Nucleus accumbens (tissue), 56 donors: Measurements from ENCODE around the gene CXXC5.

Experiments
- DNase-seq, 56 donors: peaks; one replicate each; lab custom pipeline; 2025; lab: John Stamatoyannopoulos, UW

Gene CXXC5

GRCh38 chr5:139676406-139676805 is 28.3 kb downstream of the CXXC5 start:
- DNase-seq = peak in 6 of 56 donors; percentile 24 to 64 (median 52)

- DNase-seq = peak in 55 of 56 donors; percentile 46 to 97 (median 89)
These were observed 29.0 kb downstream of the CXXC5 start for GRCh38 chr5:139676951-139677735.

DNA sequence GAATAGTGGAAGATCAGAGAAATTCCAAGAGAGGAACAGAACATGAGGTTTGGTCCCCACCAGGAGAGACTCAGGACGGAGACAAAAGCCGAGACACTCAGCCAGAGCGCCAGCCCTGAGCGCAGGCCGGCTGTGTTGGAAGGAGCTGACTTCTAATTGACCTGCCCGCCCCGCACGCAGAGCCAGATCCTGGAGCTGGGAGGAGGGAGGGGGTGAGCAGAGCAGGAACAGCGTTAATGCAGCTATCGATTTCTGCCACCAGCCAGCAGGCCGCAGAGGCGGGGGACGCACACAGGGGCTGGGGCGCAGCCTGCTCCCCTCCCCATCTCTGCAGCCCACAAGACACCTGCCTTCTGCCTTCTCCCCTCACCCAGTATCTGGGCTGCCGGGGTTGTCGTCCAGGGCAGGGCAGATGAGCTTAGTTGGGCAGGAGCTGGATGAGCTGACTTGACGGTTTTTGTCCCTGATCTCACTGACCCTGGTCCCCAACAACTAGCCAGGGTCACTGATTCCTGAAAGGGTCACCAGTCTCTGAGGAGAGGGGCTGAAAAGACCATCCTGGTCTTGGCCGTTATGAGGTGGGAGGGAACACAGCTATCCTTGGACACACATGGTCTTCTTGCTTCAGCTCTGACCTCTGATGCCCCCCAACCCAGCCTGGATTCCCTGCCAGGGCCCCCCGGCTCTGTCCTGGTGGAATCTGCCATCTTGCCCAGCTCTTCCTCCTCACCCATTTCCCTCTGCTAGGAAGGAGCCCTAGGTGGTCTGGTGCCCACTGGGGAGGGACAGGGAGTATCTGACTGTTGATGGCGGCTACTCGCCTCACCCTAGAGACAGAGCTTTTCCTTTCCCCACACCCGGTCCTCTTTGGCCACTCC is 29.8 kb downstream of the CXXC5 start:
- peak in 14 of 56 donors; percentile 26 to 74 (median 48) for DNase-seq

DNA sequence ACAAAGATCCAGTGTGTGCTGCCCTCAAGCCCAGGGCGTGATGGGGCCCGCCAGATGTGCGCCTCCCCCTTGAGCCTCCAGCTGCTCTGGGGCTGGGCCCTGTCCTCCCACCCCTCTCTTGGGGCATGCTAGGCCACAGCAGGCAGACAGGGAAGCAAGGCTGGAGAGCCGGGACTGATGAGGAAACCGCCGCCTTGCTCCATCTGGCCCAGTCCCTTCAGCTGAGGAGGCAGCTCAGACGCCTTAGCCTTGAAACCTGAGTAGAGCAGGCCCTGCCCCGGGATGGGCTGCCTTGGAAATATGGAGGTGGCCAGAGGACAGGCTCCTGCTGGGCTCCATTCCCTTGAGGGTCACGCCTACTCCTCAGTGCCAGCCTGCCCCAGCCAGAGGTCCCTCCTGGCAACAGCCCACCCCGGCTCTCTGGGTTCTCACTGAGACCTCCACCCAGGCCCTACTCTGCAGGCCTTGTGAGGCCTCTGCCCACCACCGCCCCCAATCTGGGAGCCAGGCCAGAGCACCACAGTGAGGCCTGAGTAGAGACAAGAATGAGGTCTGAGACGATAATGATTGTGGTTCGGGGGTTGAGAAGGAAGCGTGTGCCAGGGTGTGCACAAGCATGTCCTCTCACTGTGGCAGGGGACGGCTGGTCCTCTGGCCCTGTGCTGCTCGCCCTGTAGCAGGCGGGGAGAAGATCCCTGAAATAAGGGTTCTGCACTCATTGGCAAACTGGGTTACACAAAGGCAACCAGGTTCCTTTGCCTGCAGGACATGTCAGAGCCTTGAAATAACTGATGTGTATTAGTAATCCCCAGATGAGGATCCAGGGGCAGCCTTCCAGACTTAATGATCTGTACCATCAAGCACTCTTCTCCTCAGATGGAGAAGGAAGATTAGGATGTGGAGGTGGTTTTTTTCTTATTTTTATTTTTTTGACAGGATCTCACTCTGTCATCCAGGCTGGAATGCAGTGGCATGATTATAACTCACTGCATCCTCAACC is 30.9 kb downstream of the CXXC5 start:
- DNase-seq = peak in 31 of 56 donors; percentile 26 to 76 (median 54)

- DNase-seq = no peak
These were observed 32.4 kb downstream of the CXXC5 start for GRCh38 chr5:139680368-139681111.

DNA sequence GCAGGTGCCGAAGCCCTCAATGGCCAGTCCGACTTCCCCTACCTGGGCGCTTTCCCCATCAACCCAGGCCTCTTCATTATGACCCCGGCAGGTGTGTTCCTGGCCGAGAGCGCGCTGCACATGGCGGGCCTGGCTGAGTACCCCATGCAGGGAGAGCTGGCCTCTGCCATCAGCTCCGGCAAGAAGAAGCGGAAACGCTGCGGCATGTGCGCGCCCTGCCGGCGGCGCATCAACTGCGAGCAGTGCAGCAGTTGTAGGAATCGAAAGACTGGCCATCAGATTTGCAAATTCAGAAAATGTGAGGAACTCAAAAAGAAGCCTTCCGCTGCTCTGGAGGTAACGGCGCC is 32.9 kb downstream of the CXXC5 start:
- no peak for DNase-seq

- no peak for DNase-seq
These were observed 33.3 kb downstream of the CXXC5 start for GRCh38 chr5:139681466-139681865.

DNA sequence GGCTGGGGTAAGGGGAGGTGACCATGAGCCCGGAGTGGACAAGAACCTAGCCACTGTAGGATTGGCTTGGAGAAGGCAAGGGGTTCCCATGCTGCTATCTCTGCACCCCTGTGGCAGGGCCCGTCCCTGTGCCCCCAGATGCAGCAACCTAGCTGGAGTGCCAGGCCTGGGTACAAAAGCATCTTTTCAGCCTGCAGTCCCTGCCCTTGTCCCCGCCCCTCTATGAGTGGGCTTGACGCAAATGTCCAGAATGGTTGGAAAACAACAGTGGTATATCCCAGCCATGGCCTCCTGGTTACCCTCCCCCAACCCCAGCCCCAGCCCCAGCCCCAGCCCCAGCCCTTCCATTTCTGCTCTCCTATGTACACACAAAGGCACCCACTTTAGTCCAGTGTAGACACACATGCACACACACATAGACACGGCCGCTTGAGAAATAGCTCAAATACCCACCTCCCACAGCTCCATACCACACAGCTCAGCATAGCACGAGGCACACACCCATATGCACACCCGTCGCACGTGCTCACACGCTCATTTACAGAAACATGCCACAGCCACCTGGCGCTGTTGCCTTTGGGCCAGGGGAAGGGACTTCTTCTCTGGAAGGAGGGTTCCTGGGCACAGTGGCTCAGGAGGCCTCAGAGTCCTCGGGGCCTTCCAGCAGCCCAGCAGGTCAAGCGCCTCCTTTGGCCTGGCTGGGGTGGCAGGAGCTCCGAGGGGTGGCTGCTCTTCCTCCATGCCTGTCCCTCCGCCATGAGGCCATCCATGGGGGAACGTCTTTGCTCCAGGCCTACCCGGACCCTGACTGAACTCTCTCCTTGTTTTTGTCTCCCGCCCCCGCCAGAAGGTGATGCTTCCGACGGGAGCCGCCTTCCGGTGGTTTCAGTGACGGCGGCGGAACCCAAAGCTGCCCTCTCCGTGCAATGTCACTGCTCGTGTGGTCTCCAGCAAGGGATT is 34.1 kb downstream of the CXXC5 start:
- peak in 48 of 56 donors; percentile 23 to 85 (median 68) for DNase-seq

GRCh38 chr5:139683295-139684271 is 35.4 kb downstream of the CXXC5 start:
- DNase-seq = peak in 3 of 56 donors; percentile 22 to 37 (median 22)

GRCh38 chr5:139684350-139684880 is 36.3 kb downstream of the CXXC5 start:
- no peak for DNase-seq

GRCh38 chr5:139684881-139685749 is 37.0 kb downstream of the CXXC5 start:
- DNase-seq = peak in 12 of 56 donors; percentile 22 to 68 (median 35)

GRCh38 chr5:139685886-139686285 is 37.7 kb downstream of the CXXC5 start:
- DNase-seq = no peak

- DNase-seq = peak in 1 of 56 donors; percentile 66
These were observed 38.2 kb downstream of the CXXC5 start for GRCh38 chr5:139686356-139686705.

- peak in 9 of 56 donors; percentile 14 to 66 (median 33) for DNase-seq
These were observed 38.7 kb downstream of the CXXC5 start for GRCh38 chr5:139686706-139687441.

DNA sequence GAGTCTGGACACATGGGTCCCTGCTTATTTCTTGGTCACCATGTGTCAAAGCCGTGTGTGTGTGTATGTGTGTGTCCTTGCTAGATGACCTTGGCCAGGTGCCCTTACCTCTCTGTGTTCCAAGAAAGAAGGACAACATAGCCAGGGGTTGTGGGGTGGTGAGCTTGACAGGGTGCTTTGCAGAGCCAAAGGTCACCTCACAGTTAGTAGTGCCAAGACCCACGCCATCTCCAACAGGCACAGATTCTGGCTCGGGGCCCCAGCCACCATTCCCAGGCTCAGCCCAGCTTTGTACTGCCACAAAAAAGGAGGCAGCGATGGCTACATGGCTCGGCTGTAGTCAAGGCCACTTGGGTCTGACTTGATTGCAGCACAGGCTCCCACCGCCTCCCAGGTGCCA is 39.5 kb downstream of the CXXC5 start:
- DNase-seq = no peak
